ENCODE results near the gene PHF2. TPM values are rescaled to one million over a fixed set of nuclear protein-coding genes. Genes with fewer than 3 reads are reported as not detected.

Gene PHF2
- total RNA-seq, 1 experiment from 2014 or later: 11.6 TPM

DNA sequence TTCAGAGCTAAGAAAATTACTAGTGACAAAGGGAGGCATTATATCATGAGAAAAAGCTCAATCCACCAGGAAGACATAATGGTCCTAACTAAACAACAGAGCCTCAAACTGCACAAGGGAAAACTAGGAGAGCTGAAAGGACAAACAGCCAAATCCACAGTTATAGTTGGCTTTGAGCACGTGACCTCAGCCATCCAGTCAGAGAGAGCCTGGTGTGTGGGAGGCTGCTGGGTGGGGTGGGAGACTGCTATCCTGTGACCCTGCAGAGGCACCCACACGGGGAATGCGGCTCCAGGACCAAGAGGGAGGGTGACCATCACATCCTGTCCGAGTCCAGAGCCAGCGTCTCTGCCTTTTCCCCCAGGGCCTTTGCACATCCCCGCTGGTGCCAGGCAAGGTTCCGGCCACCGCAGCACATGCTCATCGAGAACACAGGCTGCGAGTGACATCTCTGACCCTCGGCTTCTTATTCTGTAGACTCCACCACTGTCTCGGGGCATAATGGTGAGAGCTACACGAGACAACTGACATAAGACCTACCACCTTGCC is 145.1 kb downstream of the PHF2 start (continued):
- TF ChIP-seq, protein P1, sequence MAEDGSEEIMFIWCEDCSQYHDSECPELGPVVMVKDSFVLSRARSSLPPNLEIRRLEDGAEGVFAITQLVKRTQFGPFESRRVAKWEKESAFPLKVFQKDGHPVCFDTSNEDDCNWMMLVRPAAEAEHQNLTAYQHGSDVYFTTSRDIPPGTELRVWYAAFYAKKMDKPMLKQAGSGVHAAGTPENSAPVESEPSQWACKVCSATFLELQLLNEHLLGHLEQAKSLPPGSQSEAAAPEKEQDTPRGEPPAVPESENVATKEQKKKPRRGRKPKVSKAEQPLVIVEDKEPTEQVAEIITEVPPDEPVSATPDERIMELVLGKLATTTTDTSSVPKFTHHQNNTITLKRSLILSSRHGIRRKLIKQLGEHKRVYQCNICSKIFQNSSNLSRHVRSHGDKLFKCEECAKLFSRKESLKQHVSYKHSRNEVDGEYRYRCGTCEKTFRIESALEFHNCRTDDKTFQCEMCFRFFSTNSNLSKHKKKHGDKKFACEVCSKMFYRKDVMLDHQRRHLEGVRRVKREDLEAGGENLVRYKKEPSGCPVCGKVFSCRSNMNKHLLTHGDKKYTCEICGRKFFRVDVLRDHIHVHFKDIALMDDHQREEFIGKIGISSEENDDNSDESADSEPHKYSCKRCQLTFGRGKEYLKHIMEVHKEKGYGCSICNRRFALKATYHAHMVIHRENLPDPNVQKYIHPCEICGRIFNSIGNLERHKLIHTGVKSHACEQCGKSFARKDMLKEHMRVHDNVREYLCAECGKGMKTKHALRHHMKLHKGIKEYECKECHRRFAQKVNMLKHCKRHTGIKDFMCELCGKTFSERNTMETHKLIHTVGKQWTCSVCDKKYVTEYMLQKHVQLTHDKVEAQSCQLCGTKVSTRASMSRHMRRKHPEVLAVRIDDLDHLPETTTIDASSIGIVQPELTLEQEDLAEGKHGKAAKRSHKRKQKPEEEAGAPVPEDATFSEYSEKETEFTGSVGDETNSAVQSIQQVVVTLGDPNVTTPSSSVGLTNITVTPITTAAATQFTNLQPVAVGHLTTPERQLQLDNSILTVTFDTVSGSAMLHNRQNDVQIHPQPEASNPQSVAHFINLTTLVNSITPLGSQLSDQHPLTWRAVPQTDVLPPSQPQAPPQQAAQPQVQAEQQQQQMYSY (CRISPR knock-in tag; IDR thresholded peaks at IDR 0.05): no peak
- TF ChIP-seq, protein P2, sequence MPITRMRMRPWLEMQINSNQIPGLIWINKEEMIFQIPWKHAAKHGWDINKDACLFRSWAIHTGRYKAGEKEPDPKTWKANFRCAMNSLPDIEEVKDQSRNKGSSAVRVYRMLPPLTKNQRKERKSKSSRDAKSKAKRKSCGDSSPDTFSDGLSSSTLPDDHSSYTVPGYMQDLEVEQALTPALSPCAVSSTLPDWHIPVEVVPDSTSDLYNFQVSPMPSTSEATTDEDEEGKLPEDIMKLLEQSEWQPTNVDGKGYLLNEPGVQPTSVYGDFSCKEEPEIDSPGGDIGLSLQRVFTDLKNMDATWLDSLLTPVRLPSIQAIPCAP (CRISPR knock-in tag; IDR thresholded peaks at IDR 0.05): no peak
- TF ChIP-seq, protein P3, sequence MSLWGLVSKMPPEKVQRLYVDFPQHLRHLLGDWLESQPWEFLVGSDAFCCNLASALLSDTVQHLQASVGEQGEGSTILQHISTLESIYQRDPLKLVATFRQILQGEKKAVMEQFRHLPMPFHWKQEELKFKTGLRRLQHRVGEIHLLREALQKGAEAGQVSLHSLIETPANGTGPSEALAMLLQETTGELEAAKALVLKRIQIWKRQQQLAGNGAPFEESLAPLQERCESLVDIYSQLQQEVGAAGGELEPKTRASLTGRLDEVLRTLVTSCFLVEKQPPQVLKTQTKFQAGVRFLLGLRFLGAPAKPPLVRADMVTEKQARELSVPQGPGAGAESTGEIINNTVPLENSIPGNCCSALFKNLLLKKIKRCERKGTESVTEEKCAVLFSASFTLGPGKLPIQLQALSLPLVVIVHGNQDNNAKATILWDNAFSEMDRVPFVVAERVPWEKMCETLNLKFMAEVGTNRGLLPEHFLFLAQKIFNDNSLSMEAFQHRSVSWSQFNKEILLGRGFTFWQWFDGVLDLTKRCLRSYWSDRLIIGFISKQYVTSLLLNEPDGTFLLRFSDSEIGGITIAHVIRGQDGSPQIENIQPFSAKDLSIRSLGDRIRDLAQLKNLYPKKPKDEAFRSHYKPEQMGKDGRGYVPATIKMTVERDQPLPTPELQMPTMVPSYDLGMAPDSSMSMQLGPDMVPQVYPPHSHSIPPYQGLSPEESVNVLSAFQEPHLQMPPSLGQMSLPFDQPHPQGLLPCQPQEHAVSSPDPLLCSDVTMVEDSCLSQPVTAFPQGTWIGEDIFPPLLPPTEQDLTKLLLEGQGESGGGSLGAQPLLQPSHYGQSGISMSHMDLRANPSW (CRISPR knock-in tag; conservative IDR thresholded peaks at IDR 0.05; ENCODE audit: low read depth): no peak
- TF ChIP-seq MYBL2 (CRISPR knock-in tag; IDR thresholded peaks at IDR 0.05) (no peak), CBFB (CRISPR knock-in tag; IDR thresholded peaks at IDR 0.05; ENCODE audit: low read depth) (no peak), KAT7 (CRISPR knock-in tag; IDR thresholded peaks at IDR 0.05; ENCODE audit: borderline replicate concordance) (no peak), IRF2 (CRISPR knock-in tag; IDR thresholded peaks at IDR 0.05; ENCODE audit: borderline replicate concordance, low read depth) (no peak)
- TF ChIP-seq, protein P4, sequence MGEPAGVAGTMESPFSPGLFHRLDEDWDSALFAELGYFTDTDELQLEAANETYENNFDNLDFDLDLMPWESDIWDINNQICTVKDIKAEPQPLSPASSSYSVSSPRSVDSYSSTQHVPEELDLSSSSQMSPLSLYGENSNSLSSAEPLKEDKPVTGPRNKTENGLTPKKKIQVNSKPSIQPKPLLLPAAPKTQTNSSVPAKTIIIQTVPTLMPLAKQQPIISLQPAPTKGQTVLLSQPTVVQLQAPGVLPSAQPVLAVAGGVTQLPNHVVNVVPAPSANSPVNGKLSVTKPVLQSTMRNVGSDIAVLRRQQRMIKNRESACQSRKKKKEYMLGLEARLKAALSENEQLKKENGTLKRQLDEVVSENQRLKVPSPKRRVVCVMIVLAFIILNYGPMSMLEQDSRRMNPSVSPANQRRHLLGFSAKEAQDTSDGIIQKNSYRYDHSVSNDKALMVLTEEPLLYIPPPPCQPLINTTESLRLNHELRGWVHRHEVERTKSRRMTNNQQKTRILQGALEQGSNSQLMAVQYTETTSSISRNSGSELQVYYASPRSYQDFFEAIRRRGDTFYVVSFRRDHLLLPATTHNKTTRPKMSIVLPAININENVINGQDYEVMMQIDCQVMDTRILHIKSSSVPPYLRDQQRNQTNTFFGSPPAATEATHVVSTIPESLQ (CRISPR knock-in tag; IDR thresholded peaks at IDR 0.05): no peak
- TF ChIP-seq, protein P5, sequence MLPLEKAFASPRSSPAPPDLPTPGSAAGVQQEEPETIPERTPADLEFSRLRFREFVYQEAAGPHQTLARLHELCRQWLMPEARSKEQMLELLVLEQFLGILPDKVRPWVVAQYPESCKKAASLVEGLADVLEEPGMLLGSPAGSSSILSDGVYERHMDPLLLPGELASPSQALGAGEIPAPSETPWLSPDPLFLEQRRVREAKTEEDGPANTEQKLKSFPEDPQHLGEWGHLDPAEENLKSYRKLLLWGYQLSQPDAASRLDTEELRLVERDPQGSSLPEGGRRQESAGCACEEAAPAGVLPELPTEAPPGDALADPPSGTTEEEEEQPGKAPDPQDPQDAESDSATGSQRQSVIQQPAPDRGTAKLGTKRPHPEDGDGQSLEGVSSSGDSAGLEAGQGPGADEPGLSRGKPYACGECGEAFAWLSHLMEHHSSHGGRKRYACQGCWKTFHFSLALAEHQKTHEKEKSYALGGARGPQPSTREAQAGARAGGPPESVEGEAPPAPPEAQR (CRISPR knock-in tag; IDR thresholded peaks at IDR 0.05): no peak
- TF ChIP-seq, protein P6, sequence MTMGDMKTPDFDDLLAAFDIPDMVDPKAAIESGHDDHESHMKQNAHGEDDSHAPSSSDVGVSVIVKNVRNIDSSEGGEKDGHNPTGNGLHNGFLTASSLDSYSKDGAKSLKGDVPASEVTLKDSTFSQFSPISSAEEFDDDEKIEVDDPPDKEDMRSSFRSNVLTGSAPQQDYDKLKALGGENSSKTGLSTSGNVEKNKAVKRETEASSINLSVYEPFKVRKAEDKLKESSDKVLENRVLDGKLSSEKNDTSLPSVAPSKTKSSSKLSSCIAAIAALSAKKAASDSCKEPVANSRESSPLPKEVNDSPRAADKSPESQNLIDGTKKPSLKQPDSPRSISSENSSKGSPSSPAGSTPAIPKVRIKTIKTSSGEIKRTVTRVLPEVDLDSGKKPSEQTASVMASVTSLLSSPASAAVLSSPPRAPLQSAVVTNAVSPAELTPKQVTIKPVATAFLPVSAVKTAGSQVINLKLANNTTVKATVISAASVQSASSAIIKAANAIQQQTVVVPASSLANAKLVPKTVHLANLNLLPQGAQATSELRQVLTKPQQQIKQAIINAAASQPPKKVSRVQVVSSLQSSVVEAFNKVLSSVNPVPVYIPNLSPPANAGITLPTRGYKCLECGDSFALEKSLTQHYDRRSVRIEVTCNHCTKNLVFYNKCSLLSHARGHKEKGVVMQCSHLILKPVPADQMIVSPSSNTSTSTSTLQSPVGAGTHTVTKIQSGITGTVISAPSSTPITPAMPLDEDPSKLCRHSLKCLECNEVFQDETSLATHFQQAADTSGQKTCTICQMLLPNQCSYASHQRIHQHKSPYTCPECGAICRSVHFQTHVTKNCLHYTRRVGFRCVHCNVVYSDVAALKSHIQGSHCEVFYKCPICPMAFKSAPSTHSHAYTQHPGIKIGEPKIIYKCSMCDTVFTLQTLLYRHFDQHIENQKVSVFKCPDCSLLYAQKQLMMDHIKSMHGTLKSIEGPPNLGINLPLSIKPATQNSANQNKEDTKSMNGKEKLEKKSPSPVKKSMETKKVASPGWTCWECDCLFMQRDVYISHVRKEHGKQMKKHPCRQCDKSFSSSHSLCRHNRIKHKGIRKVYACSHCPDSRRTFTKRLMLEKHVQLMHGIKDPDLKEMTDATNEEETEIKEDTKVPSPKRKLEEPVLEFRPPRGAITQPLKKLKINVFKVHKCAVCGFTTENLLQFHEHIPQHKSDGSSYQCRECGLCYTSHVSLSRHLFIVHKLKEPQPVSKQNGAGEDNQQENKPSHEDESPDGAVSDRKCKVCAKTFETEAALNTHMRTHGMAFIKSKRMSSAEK (CRISPR knock-in tag; IDR thresholded peaks at IDR 0.05; ENCODE audit: borderline replicate concordance): no peak
